IPS-15b (cell line): Measurements from ENCODE around the gene ZNF322.

Experiments
- H3K27me3 ChIP-seq: one replicate; pipeline ENCODE4 v1.6.1; 2013; ENCODE audit warnings: low read length; ENCODE audit not compliant: control insufficient read depth, insufficient read depth
- H3K36me3 ChIP-seq: one replicate; pipeline ENCODE4 v1.6.1; 2013; ENCODE audit warnings: low read length; ENCODE audit not compliant: control insufficient read depth, insufficient read depth
- H3K4me1 ChIP-seq: one replicate; pipeline ENCODE4 v1.6.1; 2013; ENCODE audit warnings: mild to moderate bottlenecking, low read length; ENCODE audit not compliant: control insufficient read depth, insufficient read depth
- H3K4me3 ChIP-seq: one replicate; pipeline ENCODE4 v1.5.1; 2013; ENCODE audit warnings: low read depth, low read length
- H3K9ac ChIP-seq: one replicate; pipeline ENCODE4 v1.6.1; 2013; ENCODE audit warnings: low read depth, mild to moderate bottlenecking, low read length
- H3K9me3 ChIP-seq: one replicate; pipeline ENCODE4 v1.6.1; 2013; ENCODE audit warnings: mild to moderate bottlenecking, low read length; ENCODE audit not compliant: control insufficient read depth, insufficient read depth

Gene ZNF322

GRCh38 chr6:26611599-26611998 lies 47.9 kb downstream of the ZNF322 start:
- Histone ChIP-seq H3K9me3 (no peaks in the 10 kb centered on the region), H3K4me1 (no peaks in the 10 kb centered on the region), H3K27me3 (peaks cover 65% of the 10 kb centered on the region), H3K9ac (no peak overlapping the region), H3K4me3 (no peak overlapping the region), H3K36me3 (no peaks in the 10 kb centered on the region)

GRCh38 chr6:26609463-26609862 lies 50.1 kb downstream of the ZNF322 start:
- Histone ChIP-seq H3K27me3 (peaks cover 53% of the 10 kb centered on the region), H3K9me3 (no peaks in the 10 kb centered on the region), H3K4me3 (no peak overlapping the region), H3K9ac (no peak overlapping the region), H3K36me3 (no peaks in the 10 kb centered on the region), H3K4me1 (no peaks in the 10 kb centered on the region)

- H3K9ac ChIP-seq = no peak overlapping the region
Observed at GRCh38 chr6:26607434-26608230, 51.9 kb downstream of the ZNF322 start.

GRCh38 chr6:26604797-26605196 lies 54.7 kb downstream of the ZNF322 start:
- Histone ChIP-seq H3K9ac (no peak overlapping the region), H3K4me1 (no peaks in the 10 kb centered on the region), H3K36me3 (no peaks in the 10 kb centered on the region), H3K4me3 (no peak overlapping the region), H3K9me3 (no peaks in the 10 kb centered on the region), H3K27me3 (peaks cover 13% of the 10 kb centered on the region)

More at GRCh38 chr6:26607434-26608230, 51.9 kb downstream of the ZNF322 start:
- H3K9me3 ChIP-seq = no peaks in the 10 kb centered on the region
- H3K36me3 ChIP-seq = no peaks in the 10 kb centered on the region
- no peaks in the 10 kb centered on the region for H3K4me1 ChIP-seq
- peak overlapping the region; percentile 19 for H3K4me3 ChIP-seq
- H3K27me3 ChIP-seq = peaks cover 35% of the 10 kb centered on the region

- Histone ChIP-seq H3K9ac (no peak overlapping the region), H3K27me3 (peaks cover 7% of the 10 kb centered on the region), H3K4me1 (no peaks in the 10 kb centered on the region), H3K9me3 (no peaks in the 10 kb centered on the region), H3K36me3 (peaks cover 5% of the 10 kb centered on the region), H3K4me3 (no peak overlapping the region)
Observed at GRCh38 chr6:26604026-26604425, 55.5 kb downstream of the ZNF322 start.

GRCh38 chr6:26602262-26602661 lies 57.3 kb downstream of the ZNF322 start:
- Histone ChIP-seq H3K4me3 (no peak overlapping the region), H3K9me3 (no peaks in the 10 kb centered on the region), H3K4me1 (peaks cover 5% of the 10 kb centered on the region)

GRCh38 chr6:26600759-26601158 lies 58.8 kb downstream of the ZNF322 start:
- Histone ChIP-seq H3K9me3 (no peaks in the 10 kb centered on the region), H3K36me3 (peaks cover 12% of the 10 kb centered on the region), H3K9ac (no peak overlapping the region), H3K27me3 (no peaks in the 10 kb centered on the region), H3K4me1 (peaks cover 5% of the 10 kb centered on the region), H3K4me3 (no peak overlapping the region)

More at GRCh38 chr6:26602262-26602661, 57.3 kb downstream of the ZNF322 start:
- no peak overlapping the region for H3K9ac ChIP-seq
- peaks cover 2% of the 10 kb centered on the region for H3K27me3 ChIP-seq
- H3K36me3 ChIP-seq = peaks cover 12% of the 10 kb centered on the region

- Histone ChIP-seq H3K9ac (no peak overlapping the region), H3K4me1 (peaks cover 5% of the 10 kb centered on the region), H3K27me3 (no peaks in the 10 kb centered on the region), H3K9me3 (no peaks in the 10 kb centered on the region), H3K4me3 (no peak overlapping the region), H3K36me3 (peaks cover 12% of the 10 kb centered on the region)
Observed at GRCh38 chr6:26599591-26599990, 60.0 kb downstream of the ZNF322 start.

- Histone ChIP-seq H3K9me3 (no peaks in the 10 kb centered on the region), H3K4me3 (no peak overlapping the region), H3K9ac (no peak overlapping the region), H3K36me3 (peaks cover 12% of the 10 kb centered on the region), H3K27me3 (no peaks in the 10 kb centered on the region), H3K4me1 (peaks cover 5% of the 10 kb centered on the region)
Observed at GRCh38 chr6:26599134-26599533, 60.4 kb downstream of the ZNF322 start.

GRCh38 chr6:26598267-26598666 lies 61.3 kb downstream of the ZNF322 start:
- no peak overlapping the region for H3K9ac ChIP-seq
- H3K4me3 ChIP-seq = peak overlapping the region; percentile 99
- peaks cover 5% of the 10 kb centered on the region for H3K4me1 ChIP-seq
- peaks cover 12% of the 10 kb centered on the region for H3K36me3 ChIP-seq
- no peaks in the 10 kb centered on the region for H3K9me3 ChIP-seq
- H3K27me3 ChIP-seq = no peaks in the 10 kb centered on the region

GRCh38 chr6:26597821-26598220 lies 61.7 kb downstream of the ZNF322 start:
- Histone ChIP-seq H3K36me3 (peaks cover 12% of the 10 kb centered on the region), H3K9me3 (no peaks in the 10 kb centered on the region), H3K27me3 (no peaks in the 10 kb centered on the region), H3K4me1 (peaks cover 5% of the 10 kb centered on the region), H3K9ac (peak overlapping the region; percentile 87), H3K4me3 (peak overlapping the region; percentile 99)

- Histone ChIP-seq H3K9me3 (no peaks in the 10 kb centered on the region), H3K9ac (peak overlapping the region; percentile 87), H3K36me3 (peaks cover 12% of the 10 kb centered on the region), H3K27me3 (no peaks in the 10 kb centered on the region), H3K4me3 (peak overlapping the region; percentile 99), H3K4me1 (peaks cover 5% of the 10 kb centered on the region)
Observed at GRCh38 chr6:26597389-26597766, 62.2 kb downstream of the ZNF322 start.
